Calu3 (cell line): ENCODE data around the gene MYB. TPM values are rescaled to one million over a fixed set of nuclear protein-coding genes. Genes with fewer than 3 reads are reported as not detected.

Experiments used
- BruUV-seq: library from RNA; stranded (reverse); fragments of 400-500 nt; replicated peaks from 2 replicates; lab custom pipeline; 2021; lab: Mats Ljungman, UMichigan
- CTCF ChIA-PET: fragments of 300-600 bp; sonication (Branson Sonifier 250); formaldehyde crosslinking; loops from one replicate; lab custom pipeline; 2022; ENCODE audit warnings: antibody characterized with exemption; lab: Charles Lee
- DNase-seq: peaks from one replicate; pipeline ENCODE4 v3.0.0; 2022
- H3K27ac Mint-ChIP-seq: one replicate; pipeline ENCODE4 v1.8.0; 2022; ENCODE audit warnings: mixed read lengths; ENCODE audit not compliant: unreplicated experiment
- H3K27me3 Mint-ChIP-seq: one replicate; pipeline ENCODE4 v1.8.0; 2022; ENCODE audit warnings: mixed read lengths; ENCODE audit not compliant: unreplicated experiment
- H3K36me3 Mint-ChIP-seq: one replicate; pipeline ENCODE4 v1.8.0; 2022; ENCODE audit warnings: mild to moderate bottlenecking, moderate library complexity, mixed read lengths; ENCODE audit not compliant: insufficient read depth, unreplicated experiment
- H3K4me1 Mint-ChIP-seq: one replicate; pipeline ENCODE4 v1.8.0; 2022; ENCODE audit warnings: mild to moderate bottlenecking, low read depth, mixed read lengths; ENCODE audit not compliant: unreplicated experiment
- H3K4me3 Mint-ChIP-seq: one replicate; pipeline ENCODE4 v1.8.0; 2022; ENCODE audit warnings: mild to moderate bottlenecking, low read depth, moderate library complexity, mixed read lengths; ENCODE audit not compliant: unreplicated experiment
- H3K9me3 Mint-ChIP-seq: one replicate; pipeline ENCODE4 v1.8.0; 2022; ENCODE audit warnings: low read depth, mixed read lengths; ENCODE audit not compliant: unreplicated experiment
- CTCF ChIP-seq: fragments of 200-600 bp; IDR thresholded peaks from one replicate; pipeline ENCODE4 v1.8.0; 2022; ENCODE audit warnings: antibody characterized with exemption; ENCODE audit not compliant: unreplicated experiment
- intact Hi-C: fragments of 100-400 bp; cut with micrococcal nuclease; formaldehyde crosslinking; loops from one replicate; pipeline ENCODE4 v1.10.0; 2022; ENCODE audit not compliant: unreplicated experiment
- total RNA-seq: library from RNA; stranded (reverse); gene quantifications from 2 replicates; pipeline ENCODE4 v1.2.3, GENCODE V29; 2022

MYB gene
- total RNA-seq, 1 experiment from 2014 or later = 3.1 TPM

- intact Hi-C loops = no loop called here
- BruUV-seq = no TSS peak
- Mint-ChIP-seq H3K27me3 (no peaks in the 10 kb centered on the region), H3K4me3 (no peak overlapping the region), H3K27ac (no peak overlapping the region), H3K9me3 (no peaks in the 10 kb centered on the region), H3K36me3 (no peaks in the 10 kb centered on the region), H3K4me1 (no peaks in the 10 kb centered on the region)
- DNase-seq = no peak
- TF ChIP-seq CTCF = no peak
- CTCF ChIA-PET = no interaction called here
These were observed 44.8 kb downstream of the MYB start for GRCh38 chr6:135225911-135226310.

GRCh38 chr6:135226537-135226936, 45.4 kb downstream of the MYB start:
- CTCF ChIA-PET = no interaction called here
- H3K4me1 Mint-ChIP-seq = no peaks in the 10 kb centered on the region
- TF ChIP-seq CTCF = no peak
- no peak overlapping the region for H3K4me3 Mint-ChIP-seq
- no peaks in the 10 kb centered on the region for H3K27me3 Mint-ChIP-seq
- H3K36me3 Mint-ChIP-seq = no peaks in the 10 kb centered on the region
- H3K9me3 Mint-ChIP-seq = no peaks in the 10 kb centered on the region
- no TSS peak for BruUV-seq
- H3K27ac Mint-ChIP-seq = no peak overlapping the region
- intact Hi-C loops = no loop called here
- no peak for DNase-seq

- Mint-ChIP-seq H3K4me3 (no peak overlapping the region), H3K36me3 (no peaks in the 10 kb centered on the region)
- CTCF ChIA-PET = no interaction called here
These were observed 46.2 kb downstream of the MYB start for GRCh38 chr6:135227349-135227748.

GRCh38 chr6:135227758-135228157, 46.6 kb downstream of the MYB start:
- TF ChIP-seq CTCF = no peak
- Mint-ChIP-seq H3K27ac (no peak overlapping the region), H3K36me3 (no peaks in the 10 kb centered on the region), H3K27me3 (no peaks in the 10 kb centered on the region), H3K4me3 (no peak overlapping the region), H3K9me3 (no peaks in the 10 kb centered on the region), H3K4me1 (no peaks in the 10 kb centered on the region)
- intact Hi-C loops = no loop called here
- CTCF ChIA-PET = no interaction called here
- DNase-seq = no peak
- BruUV-seq = no TSS peak

More at GRCh38 chr6:135227349-135227748, 46.2 kb downstream of the MYB start:
- no TSS peak for BruUV-seq
- H3K4me1 Mint-ChIP-seq = no peaks in the 10 kb centered on the region
- H3K27ac Mint-ChIP-seq = no peak overlapping the region
- intact Hi-C loops = no loop called here
- no peaks in the 10 kb centered on the region for H3K9me3 Mint-ChIP-seq
- DNase-seq = no peak
- H3K27me3 Mint-ChIP-seq = no peaks in the 10 kb centered on the region
- TF ChIP-seq CTCF = no peak
